Measurements from ENCODE around the gene PDCD5.

The PDCD5 gene

GRCh38 chr19:32630338-32630737, 49.3 kb downstream of the PDCD5 start:
- no peak overlapping the region for H3K27ac ChIP-seq (ENCODE audit: low read length)
- no peaks in the 10 kb centered on the region for H3K4me1 ChIP-seq (ENCODE audit: control insufficient read depth, insufficient read depth, low read length)
- WGBS (ENCODE audit: insufficient coverage, insufficient read length) = no CpG with 5 or more reads among the region's 14 CpGs
- peaks cover 19% of the 10 kb centered on the region for H3K36me3 ChIP-seq (ENCODE audit: control insufficient read depth, insufficient read depth, low read length)
- DNase-seq (ENCODE audit: low read depth, low spot score) = no peak
- no peak overlapping the region for H3K4me3 ChIP-seq (ENCODE audit: low read length)
- no peaks in the 10 kb centered on the region for H3K9me3 ChIP-seq (ENCODE audit: control insufficient read depth, insufficient read depth, low read length)
- H3K27me3 ChIP-seq (ENCODE audit: control insufficient read depth, insufficient read depth, low read length) = no peaks in the 10 kb centered on the region

- DNase-seq (ENCODE audit: low read depth, low spot score) = no peak
- H3K36me3 ChIP-seq (ENCODE audit: control insufficient read depth, insufficient read depth, low read length) = peaks cover 23% of the 10 kb centered on the region
- H3K4me1 ChIP-seq (ENCODE audit: control insufficient read depth, insufficient read depth, low read length) = no peaks in the 10 kb centered on the region
These were observed 50.4 kb downstream of the PDCD5 start for GRCh38 chr19:32631381-32631780.

More at GRCh38 chr19:32631381-32631780, 50.4 kb downstream of the PDCD5 start:
- Histone ChIP-seq H3K4me3 (ENCODE audit: low read length) (no peak overlapping the region), H3K9me3 (ENCODE audit: control insufficient read depth, insufficient read depth, low read length) (no peaks in the 10 kb centered on the region), H3K27me3 (ENCODE audit: control insufficient read depth, insufficient read depth, low read length) (no peaks in the 10 kb centered on the region), H3K27ac (ENCODE audit: low read length) (no peak overlapping the region)
- WGBS (ENCODE audit: insufficient coverage, insufficient read length) = no CpG with 5 or more reads among the region's 15 CpGs
